Suprapubic skin (tissue), 3 donors: ENCODE measurements around the gene ZMYND19.

Experiments
- CTCF ChIP-seq, 2 donors: fragments of 200-600 bp in 1 of 2; fragments of 450-650 bp in 1 of 2; sonication (generic) in 1 of 2; IDR thresholded peaks; one replicate each; pipeline ENCODE4 v1.5.1; 2016 to 2019; ENCODE audit warnings: antibody characterized with exemption in 2 of 2, mild to moderate bottlenecking in 1 of 2, moderate library complexity in 1 of 2
- EP300 ChIP-seq: sonication (generic); formaldehyde crosslinking; IDR thresholded peaks from one replicate; pipeline ENCODE4 v1.6.1; 2017; ENCODE audit warnings: antibody characterized with exemption

GRCh38 chr9:137575364-137575715 is 15.0 kb downstream of the ZMYND19 start:
- TF ChIP-seq CTCF (IDR thresholded peaks at IDR 0.05), result no peak
- no peak for TF ChIP-seq EP300
